Astrocyte of the spinal cord (primary cell): Measurements from ENCODE around the gene TM9SF1.

Source experiments
- DNase-seq: peaks from one replicate; pipeline ENCODE4 v3.0.0; 2011; ENCODE audit warnings: low read depth, low spot score
- H3K4me3 ChIP-seq: 2 replicates; pipeline ENCODE4 v1.5.1; 2011; ENCODE audit warnings: low read depth, mild to moderate bottlenecking, low read length, moderate library complexity
- in situ Hi-C: cut with HindIII; loops from 2 replicates; pipeline ENCODE4 v1.10.0; 2017; ENCODE audit warnings: low sequenced_read_pairs
- TF ChIP-seq, protein P1 (sequence below): IDR thresholded peaks from 2 replicates; pipeline ENCODE4 v1.5.1; 2012; ENCODE audit warnings: low read depth, mild to moderate bottlenecking, low read length, inconsistent platforms

Gene TM9SF1

DNA sequence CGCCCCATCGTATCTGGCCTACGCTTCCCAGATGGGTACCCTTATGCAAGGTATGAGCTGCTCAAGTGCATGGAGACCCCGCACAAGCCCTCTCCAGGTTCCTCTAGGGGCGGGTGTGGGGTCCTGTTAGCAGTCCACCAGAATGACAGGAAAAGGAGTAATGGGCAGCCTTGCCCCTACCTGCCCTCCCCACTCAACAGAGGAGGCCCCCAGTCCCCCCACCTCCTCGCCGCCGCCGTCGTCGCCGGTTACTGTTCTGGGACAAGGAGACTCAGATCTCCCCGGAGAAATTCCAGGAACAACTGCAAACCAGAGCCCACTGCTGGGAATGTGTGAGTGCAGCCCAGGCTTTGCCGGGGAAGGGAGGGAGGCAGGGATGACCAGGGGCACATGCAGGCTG is 17.4 kb downstream of the TM9SF1 start:
- TF ChIP-seq, protein P1, sequence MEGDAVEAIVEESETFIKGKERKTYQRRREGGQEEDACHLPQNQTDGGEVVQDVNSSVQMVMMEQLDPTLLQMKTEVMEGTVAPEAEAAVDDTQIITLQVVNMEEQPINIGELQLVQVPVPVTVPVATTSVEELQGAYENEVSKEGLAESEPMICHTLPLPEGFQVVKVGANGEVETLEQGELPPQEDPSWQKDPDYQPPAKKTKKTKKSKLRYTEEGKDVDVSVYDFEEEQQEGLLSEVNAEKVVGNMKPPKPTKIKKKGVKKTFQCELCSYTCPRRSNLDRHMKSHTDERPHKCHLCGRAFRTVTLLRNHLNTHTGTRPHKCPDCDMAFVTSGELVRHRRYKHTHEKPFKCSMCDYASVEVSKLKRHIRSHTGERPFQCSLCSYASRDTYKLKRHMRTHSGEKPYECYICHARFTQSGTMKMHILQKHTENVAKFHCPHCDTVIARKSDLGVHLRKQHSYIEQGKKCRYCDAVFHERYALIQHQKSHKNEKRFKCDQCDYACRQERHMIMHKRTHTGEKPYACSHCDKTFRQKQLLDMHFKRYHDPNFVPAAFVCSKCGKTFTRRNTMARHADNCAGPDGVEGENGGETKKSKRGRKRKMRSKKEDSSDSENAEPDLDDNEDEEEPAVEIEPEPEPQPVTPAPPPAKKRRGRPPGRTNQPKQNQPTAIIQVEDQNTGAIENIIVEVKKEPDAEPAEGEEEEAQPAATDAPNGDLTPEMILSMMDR: no peak
- in situ Hi-C loops: no loop called here
- no peak for DNase-seq
- no peak overlapping the region for H3K4me3 ChIP-seq

DNA sequence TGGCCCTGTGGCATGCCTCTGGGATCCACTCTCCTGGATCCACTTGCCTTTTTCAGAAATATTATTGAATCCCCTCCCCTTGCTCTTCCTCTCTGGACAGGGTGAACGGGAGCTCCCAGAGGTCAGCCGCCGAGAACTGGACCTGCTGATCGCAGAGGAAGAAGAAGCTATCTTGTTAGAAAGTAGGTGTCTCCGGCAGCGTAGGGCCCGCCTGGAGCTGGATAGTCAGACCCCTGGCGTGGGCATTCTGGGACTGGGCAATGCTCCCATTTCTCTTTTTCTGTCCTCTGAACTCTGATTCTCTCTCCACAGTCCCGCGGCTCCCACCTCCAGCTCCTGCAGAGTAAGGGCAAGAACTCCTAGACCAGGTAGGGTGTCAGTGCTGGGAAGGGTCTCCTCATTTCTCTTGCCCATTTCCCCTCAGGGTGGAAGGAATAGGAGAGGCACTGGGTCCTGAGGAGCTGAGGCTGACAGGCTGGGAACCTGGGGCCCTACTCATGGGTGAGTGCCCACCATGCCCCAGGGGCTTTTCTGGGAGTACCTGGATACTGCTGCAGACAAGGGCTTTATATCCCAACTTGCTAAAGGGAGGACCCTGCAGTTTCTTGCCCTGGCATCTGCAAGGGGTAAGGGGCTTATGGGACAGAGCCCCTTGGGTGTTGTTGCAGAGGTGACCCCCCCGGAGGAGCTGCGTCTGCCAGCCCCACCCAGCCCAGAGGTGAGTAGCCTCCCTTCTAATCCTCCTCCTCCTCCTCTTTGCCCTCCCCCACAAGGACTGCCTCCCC is 18.0 kb downstream of the TM9SF1 start:
- DNase-seq: no peak
- TF ChIP-seq, protein P1: no peak
- in situ Hi-C loops: no loop called here
- no peak overlapping the region for H3K4me3 ChIP-seq

DNA sequence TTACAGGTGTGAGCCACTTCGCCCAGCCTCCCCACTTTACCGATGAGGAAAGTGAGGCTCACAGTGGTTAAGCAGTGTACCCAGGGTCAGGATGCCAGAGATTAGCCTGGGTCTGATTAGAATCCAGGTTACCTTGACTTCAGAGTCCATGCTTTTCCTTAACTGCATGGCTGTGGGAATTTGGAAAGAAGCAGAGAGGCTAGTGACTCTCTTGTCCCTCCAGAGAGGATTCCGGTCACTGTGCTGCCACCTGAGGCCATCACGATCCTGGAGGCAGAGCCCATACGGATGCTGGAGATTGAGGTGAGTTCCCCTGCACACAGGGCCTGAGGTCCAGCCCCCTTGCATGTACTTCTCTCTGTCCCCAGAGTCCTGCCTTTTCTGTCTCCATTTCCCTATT is 18.6 kb downstream of the TM9SF1 start:
- TF ChIP-seq, protein P1: no peak
- DNase-seq: no peak
- in situ Hi-C loops: no loop called here
- H3K4me3 ChIP-seq: no peak overlapping the region

DNA sequence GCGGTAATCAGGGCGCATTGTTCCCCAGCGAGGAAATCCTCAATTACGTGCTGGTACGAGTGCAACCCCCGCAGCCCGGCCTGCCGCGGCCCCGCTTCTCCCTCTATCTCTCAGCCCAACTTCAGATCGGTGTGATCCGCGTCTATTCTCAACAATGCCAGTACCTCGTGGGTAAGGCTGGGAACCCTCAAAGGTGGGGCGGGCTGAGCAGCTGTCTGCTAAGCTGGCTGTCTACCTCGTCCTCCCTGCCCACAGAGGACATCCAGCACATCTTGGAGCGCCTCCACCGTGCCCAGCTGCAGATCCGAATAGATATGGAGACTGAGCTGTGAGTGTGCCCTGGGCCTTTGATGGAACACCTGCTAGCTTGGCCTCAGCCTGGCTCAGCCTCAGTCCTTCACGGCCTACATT is 22.4 kb downstream of the TM9SF1 start:
- H3K4me3 ChIP-seq: peak overlapping the region; percentile 63
- DNase-seq: no peak
- TF ChIP-seq, protein P1: no peak
- in situ Hi-C loops: no loop called here

DNA sequence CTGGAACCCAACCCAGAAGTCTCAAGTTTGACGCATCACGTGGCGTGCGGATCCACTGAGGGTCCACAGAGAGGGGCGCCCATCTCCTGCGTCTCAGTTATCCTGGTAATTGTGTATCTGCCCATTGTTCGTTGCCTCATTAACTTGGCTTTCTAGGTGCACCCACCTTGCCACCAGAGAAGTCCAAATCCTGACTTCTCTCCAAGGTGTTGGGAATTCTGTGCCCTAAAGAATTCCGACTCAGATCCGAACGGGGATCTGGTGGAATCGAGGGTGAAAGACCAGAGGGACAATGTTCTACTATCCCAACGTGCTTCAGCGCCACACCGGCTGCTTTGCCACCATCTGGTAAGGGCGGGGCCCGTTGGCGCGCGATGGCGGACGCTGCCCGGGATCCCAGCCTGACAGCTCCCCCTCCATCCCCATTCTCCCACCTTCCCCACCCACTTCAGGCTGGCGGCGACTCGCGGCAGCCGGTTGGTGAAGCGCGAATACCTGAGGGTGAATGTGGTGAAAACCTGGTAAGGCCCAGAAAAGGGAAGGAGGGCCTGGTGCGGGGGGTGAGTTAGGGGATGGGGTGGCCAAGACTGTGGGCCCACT is 22.9 kb downstream of the TM9SF1 start:
- H3K4me3 ChIP-seq: peak overlapping the region; percentile 63
- in situ Hi-C loops: no loop called here
- no peak for DNase-seq
- TF ChIP-seq, protein P1: no peak

DNA sequence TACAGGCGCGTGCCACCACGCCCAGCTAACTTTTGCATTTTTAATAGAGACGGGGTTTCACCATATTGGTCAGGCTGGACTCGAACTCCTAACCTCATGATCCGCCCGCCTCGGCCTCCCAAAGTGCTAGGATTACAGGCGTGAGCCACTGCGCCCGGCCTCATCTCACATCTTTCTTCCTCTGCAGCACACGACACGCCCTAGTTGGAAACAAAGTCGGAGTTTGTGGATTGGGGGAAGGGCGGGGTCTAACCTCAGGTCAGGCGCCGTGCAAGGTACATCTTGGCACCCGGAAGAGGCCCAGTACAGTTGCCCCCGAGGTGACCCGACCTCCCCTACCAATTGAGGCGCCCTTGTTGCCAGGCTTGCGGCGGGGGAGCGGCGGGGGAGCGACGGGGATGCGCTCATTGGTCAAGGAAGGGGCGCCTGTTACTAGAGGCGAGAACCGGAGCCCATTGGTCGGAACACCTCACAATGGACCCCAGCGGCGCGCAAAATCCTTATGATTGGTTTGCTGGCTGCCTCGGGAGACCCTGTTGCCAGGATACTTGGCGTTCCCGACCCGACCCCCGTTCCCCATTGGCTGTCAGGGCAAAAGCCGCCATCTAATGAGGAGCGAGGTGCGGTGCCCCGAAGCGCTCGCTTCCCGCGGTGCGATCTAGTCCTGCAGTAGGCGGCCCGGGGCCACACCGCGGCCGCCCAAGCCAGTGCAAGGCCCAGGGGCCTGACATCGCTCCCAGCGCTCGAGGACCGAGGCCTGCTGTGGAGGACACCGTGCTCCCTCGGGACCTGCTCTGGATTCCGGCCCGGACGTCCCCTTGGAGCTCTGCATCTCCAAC is 23.6 kb downstream of the TM9SF1 start, which contains the start of gene REC8:
TSS of gene REC8 (plus strand) at position 659 of the 839 bp plus-strand sequence. CDS start 473 bp downstream, outside the sequence.
- TF ChIP-seq, protein P1: no peak
- peak; percentile 97 for DNase-seq
- in situ Hi-C loops: no loop called here
- H3K4me3 ChIP-seq: peak within 1 kb of the TSS; percentile 63
